ENCODE results near the gene C19orf85.

DNA sequence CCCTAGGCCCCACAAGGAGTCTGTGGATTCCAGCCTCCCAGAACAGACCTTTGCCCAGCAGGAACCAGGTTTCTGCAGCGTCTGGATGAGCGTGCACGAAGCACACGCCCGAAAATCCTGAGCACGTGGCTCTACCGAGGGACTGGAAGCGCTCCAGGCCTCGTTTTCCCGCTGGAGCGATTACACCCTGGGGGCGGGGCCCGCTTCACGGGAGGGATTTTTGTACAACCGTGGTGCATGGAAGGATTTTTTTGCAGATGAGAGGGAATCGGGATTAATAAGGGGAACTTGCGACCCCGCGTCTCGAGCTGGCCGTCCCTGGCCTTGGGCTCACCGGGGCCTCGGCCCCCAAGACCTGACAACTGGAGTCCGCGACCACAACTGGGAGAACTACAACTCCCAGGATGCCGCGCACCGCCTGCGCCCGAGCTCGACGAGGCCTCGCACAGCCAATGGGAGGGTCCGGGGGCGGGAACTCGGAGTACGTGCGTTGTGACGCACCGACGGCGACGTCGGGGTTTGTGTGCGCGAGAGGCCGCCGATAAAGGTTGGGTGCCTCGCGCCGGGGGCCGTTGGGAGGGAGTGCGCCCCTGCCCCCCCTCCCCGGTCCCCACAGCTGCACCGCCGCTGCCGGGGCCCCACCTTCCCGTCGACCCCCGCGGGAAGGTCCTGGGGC is 11.7 kb upstream of the C19orf85 start, which contains the start of gene ZNF628:
- TF ChIP-seq, protein P1, sequence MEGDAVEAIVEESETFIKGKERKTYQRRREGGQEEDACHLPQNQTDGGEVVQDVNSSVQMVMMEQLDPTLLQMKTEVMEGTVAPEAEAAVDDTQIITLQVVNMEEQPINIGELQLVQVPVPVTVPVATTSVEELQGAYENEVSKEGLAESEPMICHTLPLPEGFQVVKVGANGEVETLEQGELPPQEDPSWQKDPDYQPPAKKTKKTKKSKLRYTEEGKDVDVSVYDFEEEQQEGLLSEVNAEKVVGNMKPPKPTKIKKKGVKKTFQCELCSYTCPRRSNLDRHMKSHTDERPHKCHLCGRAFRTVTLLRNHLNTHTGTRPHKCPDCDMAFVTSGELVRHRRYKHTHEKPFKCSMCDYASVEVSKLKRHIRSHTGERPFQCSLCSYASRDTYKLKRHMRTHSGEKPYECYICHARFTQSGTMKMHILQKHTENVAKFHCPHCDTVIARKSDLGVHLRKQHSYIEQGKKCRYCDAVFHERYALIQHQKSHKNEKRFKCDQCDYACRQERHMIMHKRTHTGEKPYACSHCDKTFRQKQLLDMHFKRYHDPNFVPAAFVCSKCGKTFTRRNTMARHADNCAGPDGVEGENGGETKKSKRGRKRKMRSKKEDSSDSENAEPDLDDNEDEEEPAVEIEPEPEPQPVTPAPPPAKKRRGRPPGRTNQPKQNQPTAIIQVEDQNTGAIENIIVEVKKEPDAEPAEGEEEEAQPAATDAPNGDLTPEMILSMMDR (IDR thresholded peaks at IDR 0.05): no peak
- TF ChIP-seq POLR2A (IDR thresholded peaks at IDR 0.05) (peak in 1 of 2 donors; percentile 56), POLR2AphosphoS5 (IDR thresholded peaks at IDR 0.05) (no peak)

All from suprapubic skin (tissue), 4 donors.